GM10266 (cell line): Measurements from ENCODE around the gene TLCD3A.

Source experiments
- DNase-seq: peaks from one replicate; pipeline ENCODE4 v3.0.0; 2012; ENCODE audit errors: extremely low spot score
- CTCF ChIP-seq: IDR thresholded peaks from 2 replicates; pipeline ENCODE4 v1.5.1; 2012; ENCODE audit warnings: mild to moderate bottlenecking, low read depth; ENCODE audit not compliant: control insufficient read depth, insufficient read depth; ENCODE audit errors: missing control alignments

TLCD3A gene

GRCh38 chr17:731644-732066, 741 bp upstream of the TLCD3A start:
- no peak for TF ChIP-seq CTCF

GRCh38 chr17:732902-733720, 715 bp downstream of the TLCD3A start:
- no peak for TF ChIP-seq CTCF
- peak; percentile 51 for DNase-seq

More at GRCh38 chr17:731644-732066, 741 bp upstream of the TLCD3A start:
- DNase-seq, result no peak

- no peak for TF ChIP-seq CTCF
- DNase-seq, result no peak
Measured at GRCh38 chr17:733743-734142, 1.3 kb downstream of the TLCD3A start.

- no peak for DNase-seq
- TF ChIP-seq CTCF, result no peak
Measured at GRCh38 chr17:737561-738113, 5.2 kb downstream of the TLCD3A start.

- peak; percentile 77 for DNase-seq
- no peak for TF ChIP-seq CTCF
Measured at GRCh38 chr17:740240-741017, 8.0 kb downstream of the TLCD3A start.

GRCh38 chr17:742147-742793, 9.9 kb downstream of the TLCD3A start:
- no peak for DNase-seq
- no peak for TF ChIP-seq CTCF

- TF ChIP-seq CTCF, result no peak
- DNase-seq, result no peak
Measured at GRCh38 chr17:743139-743538, 10.7 kb downstream of the TLCD3A start.
